Panc1 (cell line): ENCODE measurements around the gene TADA3. TPM values are rescaled to one million over a fixed set of nuclear protein-coding genes. Genes with fewer than 3 reads are reported as not detected.

Source experiments
- ATAC-seq: fragments of 200-7000 bp; cut with Tn5 transposase; 2 replicates; pipeline ENCODE4 v1.9.1; 2020; ENCODE audit warnings: mild to moderate bottlenecking, moderate library complexity
- BruUV-seq: library from RNA; stranded (reverse); fragments of 400-500 nt; replicated peaks from 2 replicates; lab custom pipeline; 2021; lab: Mats Ljungman, UMichigan
- CTCF ChIA-PET: fragments of 300-600 bp; sonication (Branson Sonifier 250); formaldehyde crosslinking; loops from one replicate; lab custom pipeline; 2022; ENCODE audit warnings: antibody characterized with exemption; lab: Charles Lee
- POLR2A ChIA-PET: fragments of 300-600 bp; sonication (Branson Sonifier 250); formaldehyde crosslinking; loops from one replicate; lab custom pipeline; 2022; ENCODE audit warnings: antibody characterized with exemption; lab: Charles Lee
- DNase-seq: peaks from one replicate; pipeline ENCODE4 v3.0.0-alpha.2; 2010; ENCODE audit warnings: low read depth, low spot score
- H3K27ac ChIP-seq: 2 replicates; pipeline ENCODE4 v1.5.1; 2011; ENCODE audit warnings: mild to moderate bottlenecking, low read length, inconsistent platforms
- H3K27me3 ChIP-seq: fragments of 200-500 bp; sonication (Bioruptor generic); 2 replicates; pipeline ENCODE4 v1.6.0; 2014; ENCODE audit warnings: low read length, inconsistent platforms; ENCODE audit not compliant: control insufficient read depth, insufficient read depth
- H3K36me3 ChIP-seq: fragments of 200-500 bp; sonication (Bioruptor generic); 2 replicates; pipeline ENCODE4 v1.5.1; 2014; ENCODE audit warnings: inconsistent platforms, mild to moderate bottlenecking, low read length, moderate library complexity; ENCODE audit not compliant: control insufficient read depth, insufficient read depth
- H3K4me1 ChIP-seq: 2 replicates; pipeline ENCODE4 v1.5.1; 2011; ENCODE audit warnings: inconsistent platforms, mild to moderate bottlenecking, low read length, moderate library complexity; ENCODE audit not compliant: control insufficient read depth, insufficient read depth
- H3K4me3 ChIP-seq, 2 experiments: 2 replicates each; pipeline ENCODE4 v1.5.1; 2011 to 2012; ENCODE audit warnings: low read depth in 2 of 2, low read length in 2 of 2, mild to moderate bottlenecking in 2 of 2, inconsistent platforms in 1 of 2, moderate library complexity in 1 of 2
- H3K9me3 ChIP-seq: fragments of 200-500 bp; sonication (Bioruptor generic); 2 replicates; pipeline ENCODE4 v1.5.1; 2014; ENCODE audit warnings: low read depth, mild to moderate bottlenecking, inconsistent platforms, low read length, moderate library complexity; ENCODE audit not compliant: control insufficient read depth, insufficient read depth
- CTCF ChIP-seq: fragments of 450-650 bp; IDR thresholded peaks from 2 replicates; pipeline ENCODE4 v1.5.1; 2017; ENCODE audit warnings: mild to moderate bottlenecking
- POLR2AphosphoS5 ChIP-seq: IDR thresholded peaks from 2 replicates; pipeline ENCODE4 v1.6.1; 2012; ENCODE audit warnings: mild to moderate bottlenecking, low read depth, low read length, moderate library complexity
- REST ChIP-seq, 2 experiments: IDR thresholded peaks; 2 replicates each; pipeline ENCODE4 v1.6.1; 2011 to 2012; ENCODE audit warnings: low read depth in 2 of 2, control low read depth in 1 of 2, low read length in 1 of 2, mild to moderate bottlenecking in 1 of 2, moderate library complexity in 1 of 2; ENCODE audit not compliant: insufficient read depth in 1 of 2
- SIN3A ChIP-seq: IDR thresholded peaks from 2 replicates; pipeline ENCODE4 v1.6.1; 2012; ENCODE audit warnings: low read depth, mild to moderate bottlenecking, low read length, moderate library complexity, borderline replicate concordance; ENCODE audit not compliant: insufficient read depth
- TCF7L2 ChIP-seq: IDR thresholded peaks from 2 replicates; pipeline ENCODE4 v1.6.1; 2011; ENCODE audit warnings: mild to moderate bottlenecking, low read depth, low read length, inconsistent platforms
- in situ Hi-C: cut with HindIII; loops from 2 replicates; pipeline ENCODE4 v1.10.0; 2016; ENCODE audit warnings: low sequenced_read_pairs, low pct_unique_long_range_greater_than_20kb
- intact Hi-C: fragments of 100-400 bp; cut with micrococcal nuclease; formaldehyde crosslinking; loops from one replicate; pipeline ENCODE4 v1.10.0; 2022; ENCODE audit not compliant: unreplicated experiment
- total RNA-seq: library from RNA; stranded (reverse); gene quantifications from one replicate; pipeline ENCODE4 v1.2.1, GENCODE V29; 2021; ENCODE audit not compliant: unreplicated experiment

Gene TADA3
- total RNA-seq, 1 experiment from 2014 or later = 61.3 TPM

DNA sequence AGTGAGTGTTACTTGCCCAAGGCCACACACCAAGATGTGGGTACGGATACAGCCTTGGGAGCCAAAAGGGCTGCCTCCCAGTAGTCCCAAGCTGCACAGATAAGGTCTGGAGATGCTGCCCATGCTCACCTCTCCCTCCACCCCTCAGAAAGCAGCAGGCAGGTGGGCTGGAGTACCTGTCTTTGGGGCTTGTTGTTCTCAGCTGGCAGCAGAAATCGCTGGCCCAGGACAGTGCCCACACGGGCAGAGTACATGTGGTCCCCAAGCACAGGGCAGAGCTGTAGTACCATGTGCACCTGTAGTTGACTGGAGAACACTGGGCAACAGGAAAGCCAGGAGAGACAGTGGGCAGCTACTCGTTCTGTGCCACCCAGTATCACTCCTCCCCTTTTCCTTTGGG lies 46.6 kb upstream of the TADA3 start:
- no peak for TF ChIP-seq SIN3A
- no peak for TF ChIP-seq TCF7L2
- no peak for TF ChIP-seq POLR2AphosphoS5
- Histone ChIP-seq H3K27ac (no peak overlapping the region), H3K9me3 (no peaks in the 10 kb centered on the region), H3K4me1 (no peaks in the 10 kb centered on the region), H3K4me3 (no peak overlapping the region), H3K27me3 (no peaks in the 10 kb centered on the region), H3K36me3 (no peaks in the 10 kb centered on the region; the same call in 1 of the 2 replicates)
- BruUV-seq = no TSS peak
- intact Hi-C loops = no loop called here
- CTCF ChIA-PET = interaction anchor here (1.0 kb wide), 1 partner anchor 12 kb away, joined by 3 read pairs; no protein-coding TSS in a partner anchor
- ATAC-seq = no peak
- DNase-seq = no peak
- POLR2A ChIA-PET = no interaction called here
- in situ Hi-C loops = no loop called here

DNA sequence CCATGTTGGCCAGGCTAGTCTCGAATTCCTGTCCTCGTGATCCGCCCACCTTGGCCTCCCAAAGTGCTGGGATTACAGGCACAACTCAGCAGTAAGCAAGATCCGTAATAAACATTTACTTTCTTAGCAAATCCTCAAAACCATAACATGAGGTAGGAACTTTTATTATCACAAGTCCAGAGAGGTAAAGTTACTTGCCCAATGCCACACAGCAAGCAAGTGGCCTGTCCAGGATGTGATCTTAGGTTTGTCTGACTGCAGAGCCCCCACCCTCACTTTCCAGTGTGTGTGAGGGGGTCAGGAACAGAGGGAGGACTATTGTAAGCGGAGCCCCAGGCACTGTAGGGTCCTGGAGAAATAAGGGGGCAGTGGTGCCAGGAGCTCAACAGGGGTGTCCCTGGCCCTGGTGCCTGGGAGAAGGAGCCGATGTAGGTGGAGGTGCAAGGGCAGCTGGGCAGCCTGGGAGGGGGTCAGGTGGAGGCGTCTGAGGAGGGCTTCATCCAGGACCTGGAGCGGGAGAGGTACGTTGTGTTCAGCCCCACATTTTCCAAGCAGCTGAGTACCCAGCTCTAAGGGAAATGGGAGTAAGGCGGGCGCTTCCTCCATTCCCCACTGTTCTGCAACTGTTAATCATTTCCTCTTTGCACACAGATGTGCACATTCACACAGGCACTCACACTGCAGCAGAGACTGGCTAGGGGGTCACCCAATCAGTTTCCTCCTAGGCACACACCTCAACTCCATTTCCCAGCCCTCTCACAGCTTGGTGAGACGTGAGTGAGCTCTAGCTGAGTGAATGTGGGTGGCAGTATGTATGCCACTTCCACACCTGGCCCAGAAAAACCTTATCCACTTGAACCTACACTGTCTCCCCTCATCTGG lies 45.7 kb upstream of the TADA3 start:
- TF ChIP-seq POLR2AphosphoS5 (no peak), TCF7L2 (no peak), REST (IDR thresholded peaks at IDR 0.05; ENCODE audit: insufficient read depth in 1 of 2, low read depth in 2 of 2, low read length in 1 of 2) (no peak), SIN3A (no peak), CTCF (no peak)
- intact Hi-C loops = no loop called here
- DNase-seq (no peak), ATAC-seq (peak; percentile 36; the same call in 1 of the 2 replicates)
- BruUV-seq = no TSS peak
- in situ Hi-C loops = no loop called here
- CTCF ChIA-PET = no interaction called here
- H3K36me3 ChIP-seq = no peaks in the 10 kb centered on the region
- H3K9me3 ChIP-seq = no peaks in the 10 kb centered on the region
- POLR2A ChIA-PET = interaction anchor here (0.5 to 0.7 kb wide), 2 partner anchors 9 to 36 kb away, joined by 3 read pairs; no protein-coding TSS in a partner anchor
- H3K4me3 ChIP-seq = no peak overlapping the region
- no peak overlapping the region for H3K27ac ChIP-seq
- no peaks in the 10 kb centered on the region for H3K4me1 ChIP-seq
- H3K27me3 ChIP-seq = no peaks in the 10 kb centered on the region
